ENCODE results near the gene SLC2A1. TPM values are rescaled to one million over a fixed set of nuclear protein-coding genes. Genes with fewer than 3 reads are reported as not detected.

Gene SLC2A1
- total RNA-seq, 2 donors from 2014 or later, result 25.0 to 51.5 TPM

DNA sequence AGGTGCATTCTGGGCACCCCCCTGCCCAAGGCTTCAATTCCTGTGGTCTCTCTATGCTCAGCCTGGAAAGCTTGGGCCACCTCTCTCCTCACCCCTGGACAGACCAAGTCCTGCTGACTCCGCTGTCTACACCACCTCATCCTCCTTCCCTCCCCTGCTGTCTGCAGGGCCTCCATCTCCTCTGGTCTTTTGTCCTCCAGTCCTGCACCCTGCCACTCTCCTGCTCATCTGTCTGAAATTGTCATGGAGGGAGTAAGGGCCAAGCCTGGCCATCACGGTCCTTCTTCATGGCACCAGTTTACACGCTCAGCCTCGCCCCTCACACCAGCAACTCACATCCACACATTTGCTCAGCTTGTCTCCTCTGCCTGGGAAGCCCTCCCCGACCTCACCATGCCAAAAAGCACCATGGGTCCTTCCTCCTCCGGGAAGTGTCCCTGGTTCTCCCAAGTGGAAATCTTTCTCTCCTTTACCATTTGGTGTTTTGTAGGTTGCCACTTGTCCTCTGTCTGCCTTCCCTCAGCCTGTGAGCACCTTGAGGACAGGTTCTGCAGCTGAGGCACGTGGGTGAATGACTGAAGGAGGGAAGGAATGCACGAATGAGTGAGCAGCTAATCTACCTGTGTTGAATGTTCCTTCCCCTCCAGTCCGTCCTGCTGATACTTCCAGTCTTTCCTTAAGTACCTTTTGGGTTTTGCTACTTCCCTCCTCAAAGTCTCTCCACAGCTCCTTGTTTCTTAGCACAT lies 2.1 kb upstream of the SLC2A1 start:
- peaks cover 0 to 37% of the 10 kb centered on the region in 2 donors for H3K4me1 ChIP-seq
- no peak overlapping the region for H3K4me3 ChIP-seq
- no peaks in the 10 kb centered on the region for H3K27me3 ChIP-seq
- no peak overlapping the region for H3K27ac ChIP-seq
- TF ChIP-seq, protein P1, sequence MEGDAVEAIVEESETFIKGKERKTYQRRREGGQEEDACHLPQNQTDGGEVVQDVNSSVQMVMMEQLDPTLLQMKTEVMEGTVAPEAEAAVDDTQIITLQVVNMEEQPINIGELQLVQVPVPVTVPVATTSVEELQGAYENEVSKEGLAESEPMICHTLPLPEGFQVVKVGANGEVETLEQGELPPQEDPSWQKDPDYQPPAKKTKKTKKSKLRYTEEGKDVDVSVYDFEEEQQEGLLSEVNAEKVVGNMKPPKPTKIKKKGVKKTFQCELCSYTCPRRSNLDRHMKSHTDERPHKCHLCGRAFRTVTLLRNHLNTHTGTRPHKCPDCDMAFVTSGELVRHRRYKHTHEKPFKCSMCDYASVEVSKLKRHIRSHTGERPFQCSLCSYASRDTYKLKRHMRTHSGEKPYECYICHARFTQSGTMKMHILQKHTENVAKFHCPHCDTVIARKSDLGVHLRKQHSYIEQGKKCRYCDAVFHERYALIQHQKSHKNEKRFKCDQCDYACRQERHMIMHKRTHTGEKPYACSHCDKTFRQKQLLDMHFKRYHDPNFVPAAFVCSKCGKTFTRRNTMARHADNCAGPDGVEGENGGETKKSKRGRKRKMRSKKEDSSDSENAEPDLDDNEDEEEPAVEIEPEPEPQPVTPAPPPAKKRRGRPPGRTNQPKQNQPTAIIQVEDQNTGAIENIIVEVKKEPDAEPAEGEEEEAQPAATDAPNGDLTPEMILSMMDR (IDR thresholded peaks at IDR 0.05), result no peak
- no peaks in the 10 kb centered on the region for H3K9me3 ChIP-seq
- DNase-seq (ENCODE audit: low spot score), result no peak
- no peaks in the 10 kb centered on the region for H3K36me3 ChIP-seq

DNA sequence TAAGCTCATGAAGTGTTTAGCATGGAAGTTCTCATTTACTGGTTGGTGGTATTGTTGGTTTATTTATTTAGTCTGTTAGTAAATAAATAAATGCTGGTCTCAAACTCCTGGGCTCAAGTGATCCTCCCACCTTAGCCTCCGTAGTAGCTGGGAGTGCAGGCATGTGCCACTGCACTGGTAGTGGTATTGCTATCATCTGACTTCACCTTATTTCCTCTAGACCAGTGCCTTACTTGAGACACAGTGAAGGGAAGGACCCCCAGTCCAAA lies 1.4 kb upstream of the SLC2A1 start:
- TF ChIP-seq, protein P1 (IDR thresholded peaks at IDR 0.05), result no peak
- H3K4me1 ChIP-seq, result peaks cover 0 to 37% of the 10 kb centered on the region in 2 donors
- H3K4me3 ChIP-seq, result no peak overlapping the region
- no peak for DNase-seq (ENCODE audit: low spot score)
- H3K27me3 ChIP-seq, result no peaks in the 10 kb centered on the region
- H3K36me3 ChIP-seq, result no peaks in the 10 kb centered on the region
- H3K27ac ChIP-seq, result no peak overlapping the region
- H3K9me3 ChIP-seq, result no peaks in the 10 kb centered on the region

DNA sequence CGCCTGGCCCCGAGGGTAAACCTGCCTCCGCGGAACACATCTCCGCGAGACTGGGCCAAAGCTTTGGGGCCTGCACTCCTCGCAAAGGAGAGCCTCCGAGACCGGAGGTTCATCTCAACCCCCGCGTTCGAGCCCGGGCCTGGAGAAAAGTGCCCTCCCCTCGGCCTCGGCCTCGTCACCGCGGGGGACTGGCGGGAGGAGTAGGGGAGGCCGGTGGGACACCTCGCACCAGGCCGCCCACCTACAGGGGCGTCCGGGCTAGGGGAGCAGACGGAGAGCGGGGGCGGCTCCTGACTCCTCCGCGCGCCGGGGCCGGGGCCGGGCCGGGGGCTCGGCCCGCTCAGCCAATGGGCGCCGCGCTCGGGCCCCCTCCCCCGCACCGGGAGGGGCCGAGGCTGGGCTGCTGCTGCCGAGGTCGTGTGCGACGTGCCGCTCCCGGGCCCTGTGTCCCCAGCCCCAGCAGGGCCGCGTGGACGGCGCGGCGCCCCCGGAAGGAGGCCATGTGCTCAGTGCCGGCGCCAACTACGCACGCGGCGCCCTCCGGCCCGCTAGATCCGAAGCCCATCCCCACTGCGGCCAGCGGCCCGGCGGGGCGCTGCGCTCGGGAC lies 684 bp downstream of the SLC2A1 start:
- DNase-seq (ENCODE audit: low spot score), result no peak
- Histone ChIP-seq H3K4me1 (peaks cover 0 to 31% of the 10 kb centered on the region in 2 donors), H3K4me3 (peak overlapping the region; percentile 75 to 81), H3K36me3 (no peaks in the 10 kb centered on the region), H3K27ac (peak overlapping the region; percentile 78 to 90), H3K9me3 (no peaks in the 10 kb centered on the region), H3K27me3 (no peaks in the 10 kb centered on the region)
- TF ChIP-seq, protein P1 (IDR thresholded peaks at IDR 0.05), result no peak

DNA sequence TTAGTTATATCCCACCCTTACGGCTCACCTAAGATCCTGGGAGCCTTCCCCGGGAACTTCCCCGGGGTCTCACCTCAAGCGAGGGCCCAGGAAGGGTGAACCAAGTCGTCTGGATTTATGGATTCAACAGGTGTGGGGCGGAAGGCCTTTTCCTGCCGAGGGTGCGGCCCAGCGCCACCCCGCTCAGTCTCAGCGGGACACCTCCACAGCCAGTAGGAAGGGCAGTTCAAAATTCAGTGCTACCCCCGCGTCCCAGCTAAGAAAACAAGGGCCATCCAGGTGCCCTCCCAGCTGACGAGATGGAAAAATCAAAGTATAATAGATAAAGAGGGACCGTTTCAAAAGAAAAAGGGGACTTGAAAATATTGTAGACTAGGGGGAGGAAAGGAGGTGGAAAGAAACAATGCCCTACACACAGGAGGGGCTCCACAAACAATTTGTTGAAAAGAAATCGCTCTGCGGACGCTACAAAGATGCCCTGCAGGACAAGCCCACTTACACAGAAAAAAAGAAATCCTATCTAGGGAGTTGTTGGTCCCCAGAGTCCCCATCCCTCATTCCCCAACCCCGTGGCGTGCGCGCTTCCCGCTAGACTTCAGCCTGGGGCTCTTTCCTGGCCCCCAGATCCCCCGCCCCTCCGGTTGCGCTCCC lies 1.3 kb downstream of the SLC2A1 start:
- DNase-seq (ENCODE audit: low spot score), result no peak
- no peaks in the 10 kb centered on the region for H3K9me3 ChIP-seq
- H3K27ac ChIP-seq, result peak overlapping the region; percentile 78 to 90
- H3K4me1 ChIP-seq, result peaks cover 0 to 31% of the 10 kb centered on the region in 2 donors
- TF ChIP-seq, protein P1 (IDR thresholded peaks at IDR 0.05), result no peak
- no peaks in the 10 kb centered on the region for H3K36me3 ChIP-seq
- peak overlapping the region; percentile 75 to 81 for H3K4me3 ChIP-seq
- no peaks in the 10 kb centered on the region for H3K27me3 ChIP-seq

DNA sequence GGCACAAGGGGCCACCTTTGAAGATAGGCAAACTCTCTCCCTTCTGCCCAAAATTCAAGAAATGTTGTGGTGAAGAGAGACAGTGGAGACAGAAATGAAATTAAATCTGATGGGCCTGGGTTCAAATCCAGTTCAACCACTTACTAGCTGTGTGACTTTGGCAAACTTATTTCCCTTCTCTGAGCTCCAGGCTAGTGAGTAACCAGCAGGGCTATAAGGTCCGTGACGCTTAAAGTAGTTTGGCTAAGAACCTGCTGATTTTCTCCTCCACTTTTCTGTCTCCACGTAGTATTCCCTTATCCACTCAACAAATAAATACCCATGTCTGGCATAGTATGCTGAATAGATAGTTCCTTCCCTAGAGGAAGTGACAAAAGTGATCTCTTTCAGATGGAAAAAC lies 1.9 kb downstream of the SLC2A1 start:
- no peaks in the 10 kb centered on the region for H3K27me3 ChIP-seq
- H3K27ac ChIP-seq, result peak overlapping the region in 1 of 2 donors; percentile 90
- H3K4me1 ChIP-seq, result peaks cover 0 to 32% of the 10 kb centered on the region in 2 donors
- H3K4me3 ChIP-seq, result no peak overlapping the region
- no peak for DNase-seq (ENCODE audit: low spot score)
- TF ChIP-seq, protein P1 (IDR thresholded peaks at IDR 0.05), result no peak
- no peaks in the 10 kb centered on the region for H3K36me3 ChIP-seq
- no peaks in the 10 kb centered on the region for H3K9me3 ChIP-seq
